Cardiac muscle cell (in vitro differentiated cells and primary cell): ENCODE measurements around the gene ZEB2. TPM values are rescaled to one million over a fixed set of nuclear protein-coding genes. Genes with fewer than 3 reads are reported as not detected.

Source experiments
- DNase-seq, 2 donors: peaks; one replicate each; pipeline versions ENCODE4 v3.0.0 to v3.0.0-alpha.2; 2010 to 2017; ENCODE audit warnings: low read depth in 1 of 2, low spot score in 1 of 2
- H3K27ac ChIP-seq: fragments of 200-600 bp; sonication (generic); 2 replicates; pipeline ENCODE4 v1.5.1; 2016
- H3K27me3 ChIP-seq: fragments of 200-600 bp; sonication (generic); 2 replicates; pipeline ENCODE4 v1.6.0; 2016; ENCODE audit warnings: control low read depth
- H3K36me3 ChIP-seq: fragments of 200-600 bp; sonication (generic); 2 replicates; pipeline ENCODE4 v1.5.1; 2016; ENCODE audit warnings: control low read depth
- H3K4me1 ChIP-seq: fragments of 200-600 bp; sonication (generic); 2 replicates; pipeline ENCODE4 v1.8.1; 2017; ENCODE audit warnings: low read depth, mild to moderate bottlenecking, mixed run types
- H3K4me3 ChIP-seq: fragments of 200-600 bp; sonication (generic); 2 replicates; pipeline ENCODE4 v1.5.1; 2016; ENCODE audit warnings: mild to moderate bottlenecking
- H3K9me3 ChIP-seq: fragments of 200-600 bp; sonication (generic); 2 replicates; pipeline ENCODE4 v1.5.1; 2017; ENCODE audit warnings: low read depth, mild to moderate bottlenecking, control low read depth
- polyA plus RNA-seq: library from polyadenylated mRNA; unstranded; fragments of >200 nt; fragmentation: Nextera tagmentation; extraction: Ambion mirVana; gene quantifications from 2 replicates; pipeline ENCODE4 v1.2.1, GENCODE V29; 2016
- total RNA-seq: library from RNA; depleted of rRNA; stranded (reverse); fragments of >200 nt; gene quantifications from 2 replicates; pipeline ENCODE4 v1.2.3, GENCODE V29; 2016
- TF ChIP-seq, protein P1 (sequence below): IDR thresholded peaks from 2 replicates; pipeline ENCODE4 v1.5.1; 2012; ENCODE audit warnings: low read depth, mild to moderate bottlenecking, low read length

The ZEB2 gene
- total and polyA plus RNA-seq, 2 experiments from 2014 or later: 16.8 to 41.2 TPM

DNA sequence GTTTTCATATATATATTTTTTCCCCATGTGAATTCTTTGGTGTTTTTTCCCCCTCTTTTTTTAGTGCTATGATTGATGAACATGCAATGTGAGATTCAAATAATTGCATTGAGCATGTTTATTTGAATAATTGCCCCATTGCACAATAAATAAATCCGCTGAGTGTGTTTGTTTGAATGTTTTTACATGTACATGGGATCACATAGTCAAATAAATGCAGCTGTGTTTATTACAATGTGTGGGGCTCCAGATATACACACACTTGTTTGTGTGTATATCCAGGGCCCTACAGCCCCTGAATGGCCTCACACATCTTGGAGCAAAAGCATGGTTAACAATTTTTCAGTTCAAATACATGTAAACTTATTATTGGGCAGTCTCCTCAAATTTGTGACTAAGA, 134.5 kb downstream of the ZEB2 start:
- Histone ChIP-seq H3K36me3 (peaks cover 4% of the 10 kb centered on the region), H3K4me3 (no peak overlapping the region), H3K9me3 (no peaks in the 10 kb centered on the region), H3K27ac (no peak overlapping the region), H3K4me1 (peaks cover 2% of the 10 kb centered on the region), H3K27me3 (no peaks in the 10 kb centered on the region)
- DNase-seq: no peak
- TF ChIP-seq, protein P1, sequence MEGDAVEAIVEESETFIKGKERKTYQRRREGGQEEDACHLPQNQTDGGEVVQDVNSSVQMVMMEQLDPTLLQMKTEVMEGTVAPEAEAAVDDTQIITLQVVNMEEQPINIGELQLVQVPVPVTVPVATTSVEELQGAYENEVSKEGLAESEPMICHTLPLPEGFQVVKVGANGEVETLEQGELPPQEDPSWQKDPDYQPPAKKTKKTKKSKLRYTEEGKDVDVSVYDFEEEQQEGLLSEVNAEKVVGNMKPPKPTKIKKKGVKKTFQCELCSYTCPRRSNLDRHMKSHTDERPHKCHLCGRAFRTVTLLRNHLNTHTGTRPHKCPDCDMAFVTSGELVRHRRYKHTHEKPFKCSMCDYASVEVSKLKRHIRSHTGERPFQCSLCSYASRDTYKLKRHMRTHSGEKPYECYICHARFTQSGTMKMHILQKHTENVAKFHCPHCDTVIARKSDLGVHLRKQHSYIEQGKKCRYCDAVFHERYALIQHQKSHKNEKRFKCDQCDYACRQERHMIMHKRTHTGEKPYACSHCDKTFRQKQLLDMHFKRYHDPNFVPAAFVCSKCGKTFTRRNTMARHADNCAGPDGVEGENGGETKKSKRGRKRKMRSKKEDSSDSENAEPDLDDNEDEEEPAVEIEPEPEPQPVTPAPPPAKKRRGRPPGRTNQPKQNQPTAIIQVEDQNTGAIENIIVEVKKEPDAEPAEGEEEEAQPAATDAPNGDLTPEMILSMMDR: no peak

DNA sequence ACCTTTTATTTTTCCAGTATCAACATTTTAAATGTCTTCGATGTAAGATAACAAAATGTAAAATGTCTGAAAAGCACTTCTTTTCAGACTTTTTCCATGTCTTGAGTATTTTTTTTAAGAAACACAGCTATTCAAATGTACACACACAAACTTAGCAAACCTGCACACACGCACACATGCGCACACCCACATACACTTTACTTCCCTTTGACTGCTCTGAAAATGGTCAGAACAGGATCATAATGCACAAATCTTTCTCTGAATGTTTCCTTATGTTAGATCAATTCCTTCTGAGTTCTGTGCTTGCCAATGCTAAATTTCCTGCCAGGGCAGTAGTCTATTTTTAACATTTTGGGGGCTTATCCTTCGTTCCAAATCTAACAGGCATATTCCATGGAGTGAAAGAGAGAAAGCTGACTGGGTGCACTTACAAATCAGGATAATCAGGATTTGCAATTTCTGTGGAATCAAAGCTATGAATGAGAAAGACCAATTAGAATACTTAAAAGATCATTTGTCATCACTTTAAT, 136.3 kb downstream of the ZEB2 start:
- H3K27me3 ChIP-seq: no peaks in the 10 kb centered on the region
- TF ChIP-seq, protein P1: no peak
- no peaks in the 10 kb centered on the region for H3K9me3 ChIP-seq
- no peak for DNase-seq
- no peak overlapping the region for H3K27ac ChIP-seq
- H3K4me1 ChIP-seq: no peaks in the 10 kb centered on the region
- H3K4me3 ChIP-seq: no peak overlapping the region
- H3K36me3 ChIP-seq: no peaks in the 10 kb centered on the region

DNA sequence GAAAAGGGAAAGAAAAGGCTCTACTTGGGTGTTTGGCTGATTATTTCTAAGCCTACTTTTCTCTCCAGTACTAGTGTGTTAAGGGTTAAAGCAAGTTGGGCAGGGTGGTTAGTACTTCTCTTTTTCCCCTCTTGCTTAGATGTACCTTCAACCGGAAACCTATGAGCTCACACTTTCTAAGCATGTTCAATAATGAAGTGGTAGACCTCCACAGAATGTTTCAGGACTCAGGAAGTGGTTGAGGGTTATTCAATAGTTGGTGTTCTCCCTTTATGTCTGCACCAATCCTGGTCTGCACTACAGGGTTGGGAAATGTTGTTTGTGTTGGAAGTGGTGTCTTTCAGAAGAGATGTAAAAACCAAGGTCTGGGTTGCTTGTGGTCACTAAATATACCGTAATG, 137.1 kb downstream of the ZEB2 start:
- TF ChIP-seq, protein P1: no peak
- no peaks in the 10 kb centered on the region for H3K36me3 ChIP-seq
- no peak for DNase-seq
- no peaks in the 10 kb centered on the region for H3K9me3 ChIP-seq
- H3K4me3 ChIP-seq: no peak overlapping the region
- H3K27ac ChIP-seq: no peak overlapping the region
- no peaks in the 10 kb centered on the region for H3K4me1 ChIP-seq
- H3K27me3 ChIP-seq: no peaks in the 10 kb centered on the region

DNA sequence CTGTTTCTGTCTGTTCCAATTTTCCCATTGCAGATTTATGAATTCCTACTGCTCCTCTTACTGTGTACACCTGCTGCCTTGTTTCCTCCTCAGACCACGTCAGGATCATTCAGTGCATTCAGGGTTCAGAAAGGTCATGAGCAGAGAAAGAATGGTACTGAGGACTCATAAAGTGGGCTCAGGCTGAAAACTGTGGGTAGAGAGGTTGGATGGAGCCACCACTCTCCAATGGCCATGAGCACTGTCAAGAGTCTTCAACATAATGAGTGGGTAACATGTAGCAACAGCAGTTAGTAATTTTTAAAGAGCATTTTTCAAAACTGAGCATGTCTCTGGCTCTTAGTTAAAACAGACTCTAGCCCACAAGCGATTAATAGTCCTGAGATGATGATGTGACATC, 138.2 kb downstream of the ZEB2 start:
- TF ChIP-seq, protein P1: no peak
- Histone ChIP-seq H3K4me3 (no peak overlapping the region), H3K36me3 (no peaks in the 10 kb centered on the region), H3K27ac (no peak overlapping the region), H3K27me3 (no peaks in the 10 kb centered on the region), H3K4me1 (no peaks in the 10 kb centered on the region), H3K9me3 (no peaks in the 10 kb centered on the region)
- no peak for DNase-seq

DNA sequence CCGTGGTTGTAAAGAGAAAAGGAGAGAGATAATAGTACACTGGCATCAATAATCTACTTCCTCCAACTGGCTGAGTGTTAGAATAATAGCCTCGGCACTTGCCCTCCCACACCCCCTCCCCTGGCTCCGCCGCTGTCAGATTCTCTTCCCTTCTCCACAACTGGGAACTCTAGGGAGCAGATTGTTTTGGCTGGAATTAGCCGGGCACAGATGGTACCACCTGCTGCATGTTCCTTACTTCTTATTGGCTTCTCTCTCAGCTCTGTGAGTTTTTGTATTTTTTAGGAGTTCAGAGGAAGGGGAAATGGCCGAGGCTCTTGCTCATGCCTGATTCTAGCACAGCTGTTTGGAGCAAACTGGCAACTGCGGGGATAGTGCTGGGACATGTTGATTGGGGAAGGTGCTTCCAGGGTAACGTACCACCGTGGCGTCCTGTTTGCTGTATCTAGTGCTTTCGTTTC, 140.0 kb downstream of the ZEB2 start:
- no peak for DNase-seq
- no peak overlapping the region for H3K4me3 ChIP-seq
- TF ChIP-seq, protein P1: no peak
- H3K9me3 ChIP-seq: no peaks in the 10 kb centered on the region
- no peaks in the 10 kb centered on the region for H3K4me1 ChIP-seq
- H3K27ac ChIP-seq: no peak overlapping the region
- no peaks in the 10 kb centered on the region for H3K36me3 ChIP-seq
- H3K27me3 ChIP-seq: no peaks in the 10 kb centered on the region

DNA sequence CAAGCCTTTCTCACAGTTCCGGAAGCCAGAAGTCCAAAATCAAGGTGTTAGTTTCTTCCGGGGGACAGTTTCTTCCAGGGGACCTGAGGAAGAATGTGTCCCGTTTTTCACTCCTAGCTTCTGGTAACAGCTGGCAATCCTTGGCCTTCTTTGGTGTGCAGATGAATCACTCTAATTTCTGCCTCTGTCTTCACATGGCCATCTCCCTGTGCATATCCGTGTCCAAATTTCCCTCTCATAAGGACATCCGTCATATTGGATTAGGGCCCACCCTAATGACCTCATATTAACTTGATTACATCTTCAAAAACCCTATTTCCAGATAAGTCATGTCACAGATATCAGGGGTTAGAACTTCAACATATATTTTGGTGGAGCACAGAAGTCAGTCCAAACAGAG, 141.4 kb downstream of the ZEB2 start:
- H3K27ac ChIP-seq: no peak overlapping the region
- TF ChIP-seq, protein P1: no peak
- no peaks in the 10 kb centered on the region for H3K36me3 ChIP-seq

More for the DNA sequence above, 141.4 kb downstream of the ZEB2 start:
- no peak for DNase-seq
- Histone ChIP-seq H3K4me3 (no peak overlapping the region), H3K4me1 (no peaks in the 10 kb centered on the region), H3K9me3 (no peaks in the 10 kb centered on the region), H3K27me3 (no peaks in the 10 kb centered on the region)
